Subcutaneous abdominal adipose tissue (tissue), 5 donors: ENCODE data around the gene RHO.

Experiments used
- H3K27ac ChIP-seq: one replicate; pipeline ENCODE4 v1.7.0; 2013; ENCODE audit warnings: low read depth, mild to moderate bottlenecking, inconsistent platforms, low read length, moderate library complexity
- H3K27me3 ChIP-seq, 5 donors: one replicate each; pipeline ENCODE4 v1.7.0; 2013; ENCODE audit warnings: low read length in 5 of 5, inconsistent platforms in 1 of 5; ENCODE audit not compliant: control insufficient read depth in 5 of 5, insufficient read depth in 4 of 5
- H3K36me3 ChIP-seq, 5 donors: one replicate each; pipeline ENCODE4 v1.7.0; 2013; ENCODE audit warnings: low read length in 5 of 5; ENCODE audit not compliant: control insufficient read depth in 5 of 5, insufficient read depth in 5 of 5
- H3K4me1 ChIP-seq, 5 donors: one replicate each; pipeline ENCODE4 v1.7.0; 2013; ENCODE audit warnings: low read length in 5 of 5, mild to moderate bottlenecking in 3 of 5, moderate library complexity in 1 of 5; ENCODE audit not compliant: control insufficient read depth in 5 of 5, insufficient read depth in 5 of 5
- H3K4me3 ChIP-seq, 5 donors: one replicate each; pipeline ENCODE4 v1.7.0; 2013; ENCODE audit warnings: low read length in 5 of 5, low read depth in 1 of 5
- H3K9ac ChIP-seq, 5 donors: one replicate each; pipeline ENCODE4 v1.7.0; 2013; ENCODE audit warnings: low read length in 5 of 5, mild to moderate bottlenecking in 4 of 5, moderate library complexity in 3 of 5
- H3K9me3 ChIP-seq, 5 donors: one replicate each; pipeline ENCODE4 v1.7.0; 2013; ENCODE audit warnings: low read length in 5 of 5; ENCODE audit not compliant: control insufficient read depth in 5 of 5
- donor health status: healthy.
- donor health status: healthy.
- donor health status: healthy.
- donor health status: healthy.
- donor health status: healthy.

Gene RHO

DNA sequence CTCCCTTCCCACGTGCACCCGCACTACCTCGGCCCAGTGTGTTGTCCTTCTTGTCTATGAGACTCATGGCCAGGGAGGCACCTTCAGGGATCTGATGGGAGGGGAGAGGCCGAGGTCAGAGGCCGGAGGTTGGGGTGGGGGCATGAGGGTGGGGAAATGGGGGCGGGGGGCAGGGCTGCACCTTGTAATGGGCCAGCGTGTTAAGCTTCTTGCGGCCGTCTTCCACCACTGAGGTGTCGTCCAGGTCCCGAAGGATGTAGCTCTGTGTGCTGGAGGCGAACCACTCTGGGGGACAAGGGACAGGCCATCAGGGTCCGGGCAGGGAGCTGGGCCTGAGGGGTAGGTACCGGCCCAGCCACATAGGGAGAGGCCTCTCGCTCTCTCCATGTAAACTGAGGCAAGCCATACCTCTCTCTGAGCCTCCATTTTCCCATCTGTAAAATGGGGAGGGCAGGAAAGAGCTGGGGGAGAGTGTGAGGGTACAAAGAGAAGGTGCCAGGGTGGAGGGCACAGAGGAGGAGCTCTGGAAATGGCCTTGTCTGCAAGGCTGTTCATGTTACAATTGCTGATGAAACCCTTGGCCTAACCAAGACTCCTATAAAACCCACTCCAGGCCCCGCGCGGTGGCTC lies 33.3 kb downstream of the RHO start:
- H3K27me3 ChIP-seq = no peaks in the 10 kb centered on the region
- H3K4me1 ChIP-seq = peaks cover 22 to 94% (median 86%) of the 10 kb centered on the region in 5 donors
- H3K9ac ChIP-seq = no peak overlapping the region
- H3K4me3 ChIP-seq = peak overlapping the region in 1 of 5 donors; percentile 9
- H3K9me3 ChIP-seq = no peaks in the 10 kb centered on the region
- no peak overlapping the region for H3K27ac ChIP-seq
- H3K36me3 ChIP-seq = peaks cover 0 to 97% (median 84%) of the 10 kb centered on the region in 5 donors

DNA sequence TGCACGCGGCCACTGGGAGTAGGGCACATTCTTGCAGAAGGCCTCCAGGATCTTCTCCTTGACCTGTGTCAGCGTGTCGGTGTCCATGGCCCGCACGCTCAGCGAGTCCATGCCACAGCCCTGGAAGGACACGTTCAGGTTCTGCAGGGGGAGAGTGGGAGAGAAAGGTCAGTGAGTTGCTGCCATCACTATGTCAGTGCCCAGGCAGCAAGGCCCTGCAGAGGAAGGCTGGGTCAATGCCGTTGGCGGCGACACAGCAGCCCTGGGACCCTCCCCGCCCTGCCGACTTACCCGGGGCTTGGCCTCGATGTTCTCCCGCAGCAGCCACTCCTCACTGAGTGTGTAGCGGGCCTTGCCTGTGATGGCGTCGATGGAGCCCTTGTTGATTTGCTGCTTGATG lies 34.4 kb downstream of the RHO start:
- no peak overlapping the region for H3K27ac ChIP-seq
- H3K4me1 ChIP-seq = peaks cover 14 to 94% (median 84%) of the 10 kb centered on the region in 5 donors
- no peak overlapping the region for H3K4me3 ChIP-seq
- no peaks in the 10 kb centered on the region for H3K27me3 ChIP-seq
- H3K9ac ChIP-seq = no peak overlapping the region
- peaks cover 0 to 97% (median 84%) of the 10 kb centered on the region in 5 donors for H3K36me3 ChIP-seq
- no peaks in the 10 kb centered on the region for H3K9me3 ChIP-seq

DNA sequence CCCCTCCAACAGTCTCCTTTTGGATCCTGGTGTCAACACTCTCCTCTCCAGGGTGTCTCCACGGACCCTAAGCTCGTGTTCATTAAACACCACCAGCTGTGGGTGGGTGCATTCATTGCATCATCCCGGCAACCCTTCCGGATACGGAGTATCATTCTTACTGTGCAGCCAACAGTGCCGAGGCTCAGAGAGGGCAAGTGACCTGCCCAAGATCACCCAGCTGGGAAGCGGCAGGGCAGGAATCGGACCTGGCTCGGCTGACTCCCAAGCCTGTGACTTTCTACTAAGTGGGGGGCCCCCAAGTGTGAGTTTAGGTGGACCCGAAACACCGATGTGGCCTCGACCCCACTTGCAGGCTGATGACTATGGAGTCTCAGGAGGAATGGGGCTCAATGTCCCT lies 34.9 kb downstream of the RHO start:
- H3K4me1 ChIP-seq = peaks cover 9 to 91% (median 81%) of the 10 kb centered on the region in 5 donors
- peak overlapping the region; percentile 42 for H3K27ac ChIP-seq
- H3K27me3 ChIP-seq = no peaks in the 10 kb centered on the region
- no peaks in the 10 kb centered on the region for H3K9me3 ChIP-seq
- no peak overlapping the region for H3K4me3 ChIP-seq
- peaks cover 0 to 94% (median 82%) of the 10 kb centered on the region in 5 donors for H3K36me3 ChIP-seq
- H3K9ac ChIP-seq = peak overlapping the region in 1 of 5 donors; percentile 28

DNA sequence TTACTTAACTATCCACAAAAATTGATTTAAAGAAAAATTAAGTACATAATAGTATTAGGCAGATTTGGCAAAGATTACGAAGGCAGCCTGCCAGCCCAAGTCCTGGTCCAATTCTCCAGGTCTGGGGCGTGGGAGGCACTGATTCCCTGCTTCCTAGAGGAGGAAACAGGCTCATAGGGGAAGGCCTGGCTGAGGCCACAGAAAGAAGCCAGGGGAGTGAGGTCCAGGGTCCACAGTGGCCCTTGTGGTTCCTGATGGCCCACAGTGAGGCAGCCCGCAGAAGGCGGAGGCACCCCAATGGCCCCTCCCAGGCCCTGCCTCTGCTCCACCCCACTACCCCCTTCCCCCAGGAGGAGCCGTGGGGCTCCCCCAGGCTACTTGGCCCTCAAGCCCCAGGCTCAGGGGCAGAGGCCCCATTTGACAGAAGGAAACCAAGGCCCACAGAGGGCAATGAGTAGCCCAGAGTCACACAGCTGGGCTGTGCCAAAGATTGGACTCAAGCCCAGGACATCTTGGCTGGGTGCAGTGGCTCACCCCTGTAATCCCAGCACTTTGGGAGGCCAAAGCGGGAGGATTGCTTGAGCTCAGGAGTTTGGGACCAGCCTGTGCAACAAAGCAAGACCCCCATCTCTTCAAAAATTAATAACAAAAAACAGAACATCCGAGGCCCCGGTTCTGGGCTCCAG lies 35.6 kb downstream of the RHO start:
- peaks cover 2 to 94% (median 82%) of the 10 kb centered on the region in 5 donors for H3K36me3 ChIP-seq
- H3K27ac ChIP-seq = peak overlapping the region; percentile 42
- H3K9ac ChIP-seq = peak overlapping the region in 2 of 5 donors; percentile 28 to 53
- no peaks in the 10 kb centered on the region for H3K9me3 ChIP-seq
- H3K27me3 ChIP-seq = no peaks in the 10 kb centered on the region
- no peak overlapping the region for H3K4me3 ChIP-seq
- peaks cover 7 to 84% (median 75%) of the 10 kb centered on the region in 5 donors for H3K4me1 ChIP-seq

DNA sequence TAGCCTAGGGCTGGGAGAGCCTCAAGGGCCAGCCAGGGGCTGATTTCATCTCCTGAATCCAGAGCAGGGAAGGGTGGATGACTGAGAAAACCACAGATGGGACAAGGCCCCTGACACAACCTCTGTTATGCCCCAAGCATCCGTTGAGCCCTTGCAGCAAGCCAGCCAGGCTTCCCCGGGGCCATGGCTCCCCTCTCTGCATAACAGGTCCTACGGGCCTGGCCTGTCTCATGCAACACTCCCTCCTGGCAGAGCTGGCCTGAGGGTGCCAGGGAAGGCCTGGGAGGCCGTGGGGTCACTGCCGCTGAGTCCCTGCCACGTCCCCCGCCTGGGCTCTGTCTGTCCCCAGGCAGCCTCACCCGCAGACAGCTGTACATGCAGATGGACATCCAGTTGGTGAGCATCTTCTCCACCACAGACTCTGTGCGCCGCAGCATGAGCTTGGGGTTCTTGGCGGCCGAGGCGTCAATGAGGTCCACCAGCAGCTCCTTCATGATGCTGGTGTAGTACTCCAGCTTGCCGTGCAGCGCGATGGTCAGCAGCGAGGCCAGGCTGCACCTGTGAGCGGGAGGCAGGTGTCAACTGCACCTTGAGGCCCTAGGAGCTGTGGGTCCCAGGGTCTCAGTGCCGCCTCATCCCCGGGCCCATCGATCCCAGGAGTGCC lies 36.7 kb downstream of the RHO start:
- H3K27ac ChIP-seq = peak overlapping the region; percentile 42
- peak overlapping the region in 2 of 5 donors; percentile 8 to 53 for H3K9ac ChIP-seq
- H3K9me3 ChIP-seq = no peaks in the 10 kb centered on the region
- no peaks in the 10 kb centered on the region for H3K27me3 ChIP-seq
- peaks cover 7 to 73% (median 64%) of the 10 kb centered on the region in 5 donors for H3K4me1 ChIP-seq
- H3K36me3 ChIP-seq = peaks cover 6 to 94% (median 81%) of the 10 kb centered on the region in 5 donors
- no peak overlapping the region for H3K4me3 ChIP-seq

DNA sequence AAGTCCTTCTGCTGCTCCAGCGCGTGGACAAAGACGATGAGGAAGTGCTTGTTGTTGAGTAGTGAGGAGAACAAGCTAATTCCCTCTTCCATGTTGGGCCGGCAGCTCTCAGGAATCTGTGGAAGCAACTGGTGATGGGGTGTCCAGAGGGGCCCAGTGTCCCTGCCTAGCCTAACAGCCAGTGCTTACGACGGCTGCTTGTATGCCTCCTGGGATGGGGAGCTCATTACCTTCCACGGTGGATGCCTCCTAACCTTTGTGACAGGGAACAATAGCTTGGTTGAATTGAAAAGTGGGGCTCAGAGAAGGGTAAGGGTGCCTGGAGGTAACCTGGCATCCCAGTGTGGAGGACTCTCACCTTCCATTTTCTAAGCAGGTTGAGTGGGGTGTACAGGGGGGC lies 37.5 kb downstream of the RHO start:
- H3K27ac ChIP-seq = no peak overlapping the region

DNA sequence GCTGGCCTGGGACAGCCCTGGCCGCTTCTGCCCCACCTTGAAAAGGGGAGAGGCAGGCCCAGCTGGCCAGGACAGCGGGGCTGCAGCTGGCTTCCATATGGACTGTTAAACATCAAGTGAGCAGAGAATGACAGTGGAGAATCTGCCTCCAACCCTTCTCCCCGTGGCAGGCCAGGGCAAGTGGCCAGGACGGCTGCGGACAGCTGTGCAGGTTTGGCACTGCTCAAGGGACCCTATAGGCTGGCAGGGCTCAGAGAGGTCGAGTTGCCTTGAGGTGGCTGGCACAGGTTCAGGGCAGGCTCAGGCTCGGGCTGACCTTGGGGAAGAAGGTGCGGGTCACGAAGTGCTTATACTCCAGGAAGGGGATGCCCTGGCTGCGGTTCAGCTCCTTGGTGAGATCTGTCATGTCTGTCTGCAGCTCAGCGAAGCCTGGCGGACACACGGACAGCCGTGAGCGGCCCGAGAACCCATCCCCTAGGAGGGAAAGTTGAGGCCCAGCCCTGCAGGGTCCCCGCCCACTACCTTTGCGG lies 38.8 kb downstream of the RHO start:
- H3K4me3 ChIP-seq = no peak overlapping the region
- H3K9ac ChIP-seq = no peak overlapping the region
- H3K27ac ChIP-seq = no peak overlapping the region
- peaks cover 6 to 97% (median 90%) of the 10 kb centered on the region in 5 donors for H3K36me3 ChIP-seq
- no peaks in the 10 kb centered on the region for H3K27me3 ChIP-seq
- H3K9me3 ChIP-seq = no peaks in the 10 kb centered on the region
- peaks cover 4 to 56% (median 43%) of the 10 kb centered on the region in 5 donors for H3K4me1 ChIP-seq

More for the DNA sequence above, 37.5 kb downstream of the RHO start:
- H3K9me3 ChIP-seq = no peaks in the 10 kb centered on the region
- no peak overlapping the region for H3K9ac ChIP-seq
- H3K36me3 ChIP-seq = peaks cover 6 to 96% (median 83%) of the 10 kb centered on the region in 5 donors
- no peak overlapping the region for H3K4me3 ChIP-seq
- no peaks in the 10 kb centered on the region for H3K27me3 ChIP-seq
- peaks cover 5 to 65% (median 56%) of the 10 kb centered on the region in 5 donors for H3K4me1 ChIP-seq

DNA sequence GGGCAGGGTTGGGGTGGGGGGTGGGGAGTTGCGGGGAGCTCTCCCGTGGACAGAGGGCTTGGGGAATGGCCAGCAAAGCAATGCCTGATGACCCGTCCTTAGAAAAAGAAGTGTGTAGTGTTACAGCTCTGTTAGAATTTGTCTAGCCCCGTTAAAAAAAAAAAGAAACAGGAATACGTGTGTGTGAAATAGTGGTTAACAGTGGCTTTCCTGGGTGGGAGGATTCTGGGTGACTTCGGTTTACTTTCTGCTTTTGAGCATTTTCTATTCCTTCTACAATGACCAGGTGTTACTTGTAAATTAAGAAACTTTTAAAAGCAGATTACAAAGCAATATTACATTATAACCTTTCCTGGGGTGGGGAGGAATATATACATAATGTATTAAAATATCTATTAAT lies 39.5 kb downstream of the RHO start:
- Histone ChIP-seq H3K27ac (peak overlapping the region; percentile 11), H3K36me3 (peaks cover 6 to 97% (median 90%) of the 10 kb centered on the region in 5 donors), H3K4me1 (peaks cover 4 to 49% (median 37%) of the 10 kb centered on the region in 5 donors)

DNA sequence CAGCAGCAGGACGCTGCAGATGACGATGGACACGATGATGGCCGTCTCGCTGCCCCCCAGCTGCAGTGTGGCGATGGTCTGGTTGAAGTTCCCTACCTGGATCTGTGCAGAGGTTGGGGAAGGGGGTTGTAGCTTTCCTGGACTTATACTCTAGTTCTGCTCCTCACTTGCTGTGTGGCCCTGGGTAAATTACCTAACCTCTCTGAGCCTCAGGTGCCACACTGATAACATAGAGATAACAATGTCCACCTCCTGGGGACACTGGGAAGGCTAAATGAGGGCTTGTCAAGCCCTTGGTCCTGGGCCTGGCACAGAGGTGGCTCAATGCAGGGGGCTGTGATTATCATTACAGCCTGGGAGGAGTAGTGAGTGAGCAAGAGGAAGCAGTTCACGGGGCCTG lies 41.4 kb downstream of the RHO start:
- Histone ChIP-seq H3K36me3 (peaks cover 6 to 97% (median 92%) of the 10 kb centered on the region in 5 donors), H3K27ac (no peak overlapping the region), H3K9ac (no peak overlapping the region), H3K4me3 (no peak overlapping the region), H3K27me3 (no peaks in the 10 kb centered on the region), H3K9me3 (no peaks in the 10 kb centered on the region), H3K4me1 (peaks cover under 1 to 31% (median 20%) of the 10 kb centered on the region in 5 donors)

More for the DNA sequence above, 39.5 kb downstream of the RHO start:
- no peak overlapping the region for H3K9ac ChIP-seq
- H3K27me3 ChIP-seq = no peaks in the 10 kb centered on the region
- H3K9me3 ChIP-seq = no peaks in the 10 kb centered on the region
- H3K4me3 ChIP-seq = no peak overlapping the region
